Erythroblast (primary cell): ENCODE results near the gene COMP.
"Not testable (repeated sequence)": the region's sequence is repeated elsewhere in the genome, so short reads cannot be mapped to it uniquely, and the experiment has no call there.

ENCODE experiments used
- DNase-seq, 2 experiments: peaks; one replicate each; lab custom pipeline; 2025; lab: John Stamatoyannopoulos, UW
- GATA1 ChIP-seq: IDR thresholded peaks from 2 replicates; pipeline ENCODE4 v1.6.1; 2011; ENCODE audit warnings: low read depth, mild to moderate bottlenecking, control low read depth, low read length, moderate library complexity
- POLR2A ChIP-seq: IDR thresholded peaks from 2 replicates; pipeline ENCODE4 v1.6.1; 2011; ENCODE audit warnings: mild to moderate bottlenecking, low read length

Gene COMP

GRCh38 chr19:18790566-18791314, at the start of gene COMP:
Gene COMP (minus strand): TSS chr19:18791305. CDS start chr19:18791269, 36 bp downstream.
- DNase-seq, result no peak

DNA sequence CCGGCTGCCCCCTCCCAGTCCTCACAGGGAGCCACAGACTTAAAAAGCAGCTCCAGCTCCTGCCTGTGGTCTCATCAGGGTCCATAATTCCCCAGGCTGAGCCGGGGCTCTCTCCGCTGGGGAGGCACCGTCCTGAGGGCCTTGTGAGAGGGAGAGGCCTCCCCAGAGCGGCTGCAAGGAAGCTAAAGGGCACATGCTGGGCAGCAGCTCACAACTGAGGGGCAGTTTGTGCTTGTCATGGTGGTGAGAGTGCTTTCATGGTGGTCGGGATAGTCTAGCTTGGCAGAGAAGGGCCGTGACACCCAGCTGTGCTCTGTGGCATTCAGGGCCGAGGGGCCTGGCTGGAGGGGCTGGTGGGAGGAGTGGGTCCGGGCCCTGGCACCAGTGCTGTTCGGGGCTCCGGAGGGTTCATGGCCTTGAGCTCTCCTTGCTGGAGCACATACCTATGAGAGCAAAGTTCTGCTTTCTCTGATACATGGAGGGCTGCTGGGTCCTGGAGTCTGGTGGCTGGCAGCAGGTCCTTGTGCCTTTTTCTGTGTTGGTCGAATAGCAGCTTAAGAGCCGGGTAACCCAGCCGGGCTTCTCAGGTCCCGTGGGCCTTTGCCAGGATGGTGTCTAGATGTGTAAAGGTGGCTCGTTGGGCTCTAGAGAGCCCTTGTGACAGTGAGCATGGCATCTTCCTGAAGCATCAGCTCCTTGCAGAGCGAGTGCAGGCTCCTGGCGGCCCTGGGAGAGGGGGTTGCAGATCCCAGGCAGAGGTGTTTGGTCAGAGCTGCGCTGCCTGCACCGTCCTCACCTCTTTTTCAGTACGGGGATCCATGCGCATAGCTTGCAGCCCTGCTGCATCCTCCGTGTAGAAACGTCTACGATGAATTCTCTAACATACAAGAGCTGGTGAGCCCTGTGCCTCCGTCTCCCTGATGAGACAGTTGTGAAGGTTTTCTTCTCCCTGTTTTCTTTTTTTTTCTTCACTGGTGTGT, 49.5 kb upstream of the COMP start:
- TF ChIP-seq POLR2A (no peak), GATA1 (no peak)
- no peak for DNase-seq

More at GRCh38 chr19:18790566-18791314, at the start of gene COMP:
- TF ChIP-seq POLR2A (no peak), GATA1 (no peak)

GRCh38 chr19:18839465-18840287, 48.6 kb upstream of the COMP start:
- no peak for TF ChIP-seq GATA1
- DNase-seq, result no peak

GRCh38 chr19:18834644-18834984, 43.5 kb upstream of the COMP start:
- TF ChIP-seq POLR2A (no peak), GATA1 (no peak)
- no peak for DNase-seq

DNA sequence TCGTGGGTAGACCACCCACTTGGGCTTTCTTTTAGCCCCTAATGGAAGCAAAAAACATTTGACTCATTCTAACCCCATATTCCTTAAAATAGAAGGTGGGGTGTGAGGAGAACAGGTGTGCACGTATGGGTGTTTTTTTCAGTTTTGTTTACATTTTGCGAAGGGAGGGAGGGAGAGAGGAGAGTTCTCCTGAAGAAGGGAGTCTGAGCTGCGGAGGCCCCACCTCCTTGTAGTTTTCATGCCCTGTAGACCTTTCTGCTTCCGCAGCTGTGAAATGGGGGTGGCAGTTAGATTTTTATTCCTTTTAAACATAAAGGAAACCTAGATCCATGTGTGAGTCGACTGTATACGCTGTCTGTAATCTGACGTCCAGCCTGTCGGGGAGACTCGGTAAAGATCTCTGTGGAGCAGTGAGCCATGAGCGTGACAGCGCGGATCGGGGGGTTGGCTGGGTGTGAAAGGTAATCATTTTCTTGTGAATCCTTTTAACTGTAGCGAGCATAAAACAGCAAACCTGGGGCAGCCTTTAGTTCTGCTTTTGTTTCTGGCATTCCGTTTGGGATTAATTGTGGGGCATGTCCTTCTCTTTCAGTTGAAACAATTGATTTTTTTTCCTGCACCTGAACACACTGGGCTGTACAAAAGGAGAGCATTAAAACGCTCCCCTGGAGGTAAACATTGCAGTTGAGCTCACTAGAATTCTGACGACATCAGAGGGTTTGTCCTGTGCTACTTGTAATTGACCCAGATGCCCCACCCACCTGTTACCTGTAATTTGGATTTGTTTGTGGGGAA, 42.9 kb upstream of the COMP start:
- peak; percentile 21 to 23 for DNase-seq
- TF ChIP-seq POLR2A (no peak), GATA1 (no peak)

DNA sequence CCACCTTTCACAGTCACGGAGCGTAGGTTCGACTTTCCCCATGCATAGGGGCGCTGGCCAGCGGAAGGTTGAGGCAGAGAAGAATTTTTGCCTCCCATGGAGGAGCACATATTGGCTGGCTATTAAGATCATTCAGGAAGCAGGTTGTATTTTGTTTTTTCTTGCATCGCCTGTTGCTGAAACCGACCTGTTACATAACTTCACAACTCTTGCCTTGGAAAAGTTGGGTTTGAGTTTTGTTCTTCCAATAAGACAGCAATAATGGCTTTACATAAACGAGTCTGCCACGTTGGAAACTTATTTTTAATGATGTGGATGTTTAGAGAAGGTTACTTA, 42.0 kb upstream of the COMP start:
- TF ChIP-seq GATA1, result no peak
- no peak for TF ChIP-seq POLR2A
- DNase-seq, result no peak

- TF ChIP-seq POLR2A (no peak), GATA1 (no peak)
- peak; percentile 86 to 88 for DNase-seq
These were observed 41.4 kb upstream of the COMP start for GRCh38 chr19:18832306-18833140.

GRCh38 chr19:18831524-18832305, 40.6 kb upstream of the COMP start, which contains the start of gene UPF1:
Gene UPF1 (plus strand): TSS chr19:18831959. CDS start chr19:18832210, 251 bp downstream.
- TF ChIP-seq POLR2A (peak; percentile 90), GATA1 (no peak)
- DNase-seq, result peak; percentile 97 to 99

GRCh38 chr19:18830488-18830887, 39.4 kb upstream of the COMP start:
- no peak for DNase-seq
- TF ChIP-seq POLR2A, result no peak
- TF ChIP-seq GATA1, result no peak

DNA sequence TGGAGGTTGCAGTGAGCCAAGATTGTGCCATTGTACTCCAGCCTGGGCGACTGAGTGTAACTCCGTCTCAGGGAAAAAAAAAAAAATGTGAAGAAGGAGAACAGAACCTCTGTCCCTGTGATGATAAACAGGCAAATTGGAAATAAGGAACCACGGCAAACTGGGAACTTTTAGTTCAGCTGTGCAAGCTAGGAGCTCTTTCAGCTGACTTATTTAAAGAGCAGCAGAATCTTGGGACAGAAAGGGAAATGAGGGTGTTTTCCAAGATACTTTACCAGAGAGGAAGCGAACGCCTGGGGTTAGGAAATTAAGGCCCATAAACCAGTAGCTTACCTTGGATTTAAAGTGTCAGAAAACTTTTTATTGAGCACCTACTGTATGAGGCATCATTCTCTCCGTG, 37.7 kb upstream of the COMP start:
- TF ChIP-seq POLR2A (no peak), GATA1 (no peak)
- no peak for DNase-seq

DNA sequence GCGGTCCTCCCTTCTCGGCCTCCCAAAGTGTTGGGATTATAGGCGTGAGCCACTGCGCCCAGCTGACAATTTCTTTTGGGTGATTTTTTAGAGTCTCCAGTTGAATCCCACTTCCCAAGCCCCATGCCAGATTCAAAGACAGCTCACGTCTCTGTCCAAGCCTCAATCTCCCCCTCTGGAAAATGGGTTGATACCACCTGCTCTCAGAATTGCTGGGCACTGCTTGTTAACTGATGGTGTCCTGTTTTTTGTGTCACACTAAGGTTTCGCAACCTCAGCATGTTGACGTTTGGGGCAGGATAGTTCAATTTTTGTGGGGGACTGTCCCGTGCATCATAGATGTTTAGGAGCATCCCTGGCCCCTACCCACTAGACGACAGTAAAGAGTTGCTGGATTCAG, 26.5 kb upstream of the COMP start:
- no peak for DNase-seq
- TF ChIP-seq GATA1 (no peak), POLR2A (no peak)

GRCh38 chr19:18816645-18817044, 25.5 kb upstream of the COMP start:
- DNase-seq, result not testable (repeated sequence)
